HUES64 (cell line): ENCODE measurements around the gene CSGALNACT2.

Experiments
- H3K27ac ChIP-seq: 2 replicates; pipeline ENCODE4 v1.7.0; 2013; ENCODE audit warnings: low read depth, low read length, inconsistent platforms
- H3K27me3 ChIP-seq: 2 replicates; pipeline ENCODE4 v1.6.1; 2013; ENCODE audit warnings: mild to moderate bottlenecking, low read length; ENCODE audit not compliant: insufficient read depth
- H3K36me3 ChIP-seq: 2 replicates; pipeline ENCODE4 v1.6.1; 2013; ENCODE audit warnings: mild to moderate bottlenecking, low read length; ENCODE audit not compliant: insufficient read depth
- H3K4me1 ChIP-seq: 2 replicates; pipeline ENCODE4 v1.6.1; 2013; ENCODE audit warnings: mild to moderate bottlenecking, low read length, moderate library complexity; ENCODE audit not compliant: insufficient read depth
- H3K4me3 ChIP-seq: 2 replicates; pipeline ENCODE4 v1.5.1; 2013; ENCODE audit warnings: mild to moderate bottlenecking, low read length, moderate library complexity
- H3K9ac ChIP-seq: 2 replicates; pipeline ENCODE4 v1.6.1; 2013; ENCODE audit warnings: mild to moderate bottlenecking, low read depth, low read length
- H3K9me3 ChIP-seq: 2 replicates; pipeline ENCODE4 v1.6.1; 2013; ENCODE audit warnings: low read depth, low read length; ENCODE audit not compliant: insufficient read depth
- WGBS: fragments of 150-250, 120-280 bp; methylation state at CpG from one replicate; pipeline ENCODE4 v1.1.7; 2013; ENCODE audit warnings: missing lambda C conversion rate; 5-methylcytosine and 5-hydroxymethylcytosine counted together

Gene CSGALNACT2

DNA sequence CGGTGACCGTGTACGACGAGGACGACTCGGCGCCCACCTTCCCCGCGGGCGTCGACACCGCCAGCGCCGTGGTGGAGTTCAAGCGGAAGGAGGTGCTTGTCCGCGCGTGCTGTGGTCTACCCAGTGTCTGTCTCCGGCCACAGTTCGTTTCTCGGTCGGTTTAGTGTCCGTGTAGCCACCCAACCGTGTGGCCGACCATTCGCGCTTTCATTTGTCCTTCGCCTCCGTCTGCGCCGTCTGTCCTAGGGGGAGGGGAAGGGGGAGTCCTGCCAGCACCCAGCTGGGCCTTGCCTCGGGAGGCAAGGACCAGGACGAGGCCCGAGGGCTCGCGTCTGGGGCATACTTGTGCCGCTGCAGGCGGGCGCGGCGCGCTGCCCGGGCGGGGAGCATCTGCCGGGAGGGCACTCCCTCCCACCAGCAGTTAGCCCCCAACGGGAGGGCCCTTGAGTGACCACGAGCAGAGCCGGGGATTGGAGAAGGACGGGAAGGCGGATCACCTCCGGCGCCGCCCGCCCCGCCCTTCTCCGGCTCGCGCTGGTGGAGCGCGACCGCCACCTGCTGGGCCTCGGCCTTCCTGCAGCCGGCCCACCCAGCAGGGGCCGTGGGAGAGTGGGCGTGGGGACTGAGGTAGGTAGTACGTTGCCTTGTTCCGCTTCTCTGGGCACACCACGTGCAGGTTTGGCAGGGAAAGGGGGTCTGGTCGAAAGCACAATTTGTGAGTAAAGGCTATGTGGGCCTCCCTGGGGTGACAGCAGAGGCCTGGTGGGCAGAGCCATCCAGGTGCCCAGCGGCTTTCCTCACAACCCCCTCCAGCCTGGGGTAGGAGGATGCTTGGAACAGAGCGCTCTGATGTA is 32.9 kb upstream of the CSGALNACT2 start:
- Histone ChIP-seq H3K27ac (no peak overlapping the region), H3K4me3 (peak overlapping the region; percentile 54), H3K9me3 (no peaks in the 10 kb centered on the region), H3K27me3 (peaks cover 21% of the 10 kb centered on the region), H3K36me3 (no peaks in the 10 kb centered on the region), H3K9ac (peak overlapping the region; percentile 41), H3K4me1 (no peaks in the 10 kb centered on the region)
- 4% methylated on average over 71 of the region's 71 CpGs for WGBS

DNA sequence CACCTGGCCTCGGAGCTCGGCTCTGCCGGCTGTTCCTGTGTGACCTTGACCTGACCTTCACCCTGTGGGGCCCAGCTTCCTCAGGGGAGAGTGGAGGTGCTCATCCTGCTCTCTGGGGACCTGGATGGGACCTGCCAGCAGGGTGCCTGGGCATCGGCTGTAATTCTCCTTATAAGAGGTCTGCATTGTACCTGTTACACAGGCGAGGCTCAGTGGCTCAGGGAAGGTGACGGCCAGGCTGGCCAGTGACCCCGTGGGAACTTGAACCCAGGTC is 32.4 kb upstream of the CSGALNACT2 start:
- no peaks in the 10 kb centered on the region for H3K4me1 ChIP-seq
- WGBS: 72% methylated on average over 7 of the region's 7 CpGs
- H3K36me3 ChIP-seq: no peaks in the 10 kb centered on the region
- no peaks in the 10 kb centered on the region for H3K9me3 ChIP-seq
- peaks cover 21% of the 10 kb centered on the region for H3K27me3 ChIP-seq
- no peak overlapping the region for H3K9ac ChIP-seq
- no peak overlapping the region for H3K27ac ChIP-seq
- no peak overlapping the region for H3K4me3 ChIP-seq

DNA sequence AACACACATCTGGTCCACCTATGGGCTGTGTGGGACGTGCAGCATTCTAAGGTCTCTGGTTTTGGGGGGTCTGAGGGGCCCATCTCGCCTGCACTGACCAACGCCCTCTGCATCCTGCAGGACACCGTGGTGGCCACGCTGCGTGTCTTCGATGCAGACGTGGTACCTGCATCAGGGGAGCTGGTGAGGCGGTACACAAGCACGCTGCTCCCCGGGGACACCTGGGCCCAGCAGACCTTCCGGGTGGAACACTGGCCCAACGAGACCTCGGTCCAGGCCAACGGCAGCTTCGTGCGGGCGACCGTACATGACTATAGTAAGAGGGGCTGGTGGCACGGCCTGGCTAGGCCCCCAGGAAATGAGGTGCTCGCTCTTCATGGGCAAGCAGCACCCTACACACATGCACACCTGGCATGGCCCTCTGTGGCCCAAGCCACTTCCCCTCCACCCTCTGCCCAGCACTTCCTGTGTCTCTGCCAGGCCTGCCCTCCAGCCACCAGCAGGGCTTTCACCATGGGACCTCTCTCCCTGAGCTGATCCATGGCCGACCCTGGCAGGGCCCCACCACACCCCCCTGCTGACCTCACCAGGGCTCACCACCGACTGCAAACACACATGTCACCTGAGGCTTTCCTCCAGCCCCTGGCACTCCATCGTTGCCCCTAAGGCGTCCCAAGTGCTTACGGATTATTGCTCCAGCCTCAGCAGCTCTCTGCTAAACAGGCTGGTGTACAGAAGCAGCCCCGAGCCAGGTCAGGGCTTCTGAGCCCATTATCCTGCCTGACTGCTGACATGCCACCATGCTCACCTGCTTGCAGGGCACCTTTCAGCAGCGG is 31.8 kb upstream of the CSGALNACT2 start:
- 94% methylated on average over 28 of the region's 28 CpGs for WGBS
- Histone ChIP-seq H3K9ac (no peak overlapping the region), H3K36me3 (no peaks in the 10 kb centered on the region), H3K4me3 (no peak overlapping the region), H3K4me1 (no peaks in the 10 kb centered on the region), H3K27me3 (peaks cover 21% of the 10 kb centered on the region), H3K27ac (no peak overlapping the region), H3K9me3 (no peaks in the 10 kb centered on the region)

- 95% methylated on average over 12 of the region's 12 CpGs for WGBS
- Histone ChIP-seq H3K27me3 (peaks cover 14% of the 10 kb centered on the region), H3K4me1 (no peaks in the 10 kb centered on the region), H3K9ac (no peak overlapping the region), H3K27ac (no peak overlapping the region), H3K4me3 (no peak overlapping the region), H3K9me3 (no peaks in the 10 kb centered on the region), H3K36me3 (no peaks in the 10 kb centered on the region)
These were observed 29.3 kb upstream of the CSGALNACT2 start for GRCh38 chr10:43108951-43109350.

DNA sequence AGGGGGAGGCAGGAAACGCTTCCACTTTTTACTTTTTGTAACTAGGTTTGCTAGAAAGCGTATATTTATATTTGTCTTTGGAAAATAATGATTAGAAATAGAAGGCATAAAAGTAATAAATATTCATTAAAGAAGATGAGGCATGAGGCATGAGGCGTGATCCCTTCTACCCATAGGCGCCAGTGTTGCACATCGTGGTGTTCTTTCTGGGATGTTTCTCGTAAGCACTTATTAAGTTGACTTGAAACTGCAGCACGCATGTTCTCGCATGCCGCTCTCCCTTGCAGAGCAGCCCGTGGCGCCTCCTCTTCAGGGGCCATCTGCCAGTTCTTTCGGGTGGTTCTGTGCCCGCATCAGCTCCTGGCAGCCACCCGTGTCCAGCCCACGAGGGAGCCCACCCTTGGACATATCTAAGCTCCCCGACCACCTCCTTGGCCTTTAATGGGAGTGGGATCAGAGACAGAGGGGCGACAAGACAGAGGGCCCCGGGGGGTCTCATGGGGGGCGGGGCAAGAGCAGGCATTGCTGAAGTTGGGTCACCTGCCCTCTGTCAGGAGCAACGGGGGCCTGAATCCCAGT is 28.5 kb upstream of the CSGALNACT2 start:
- Histone ChIP-seq H3K36me3 (no peaks in the 10 kb centered on the region), H3K4me3 (no peak overlapping the region), H3K4me1 (no peaks in the 10 kb centered on the region), H3K9me3 (no peaks in the 10 kb centered on the region), H3K27me3 (peaks cover 6% of the 10 kb centered on the region), H3K27ac (no peak overlapping the region), H3K9ac (no peak overlapping the region; the same call in 1 of the 2 replicates)
- WGBS: 88% methylated on average over 20 of the region's 20 CpGs

- H3K27me3 ChIP-seq: no peaks in the 10 kb centered on the region
- no peaks in the 10 kb centered on the region for H3K4me1 ChIP-seq
- WGBS: 85% methylated on average over 7 of the region's 7 CpGs
- no peaks in the 10 kb centered on the region for H3K9me3 ChIP-seq
- no peak overlapping the region for H3K27ac ChIP-seq
- H3K9ac ChIP-seq: no peak overlapping the region
- no peak overlapping the region for H3K4me3 ChIP-seq
- H3K36me3 ChIP-seq: no peaks in the 10 kb centered on the region
These were observed 27.7 kb upstream of the CSGALNACT2 start for GRCh38 chr10:43110338-43111071.

DNA sequence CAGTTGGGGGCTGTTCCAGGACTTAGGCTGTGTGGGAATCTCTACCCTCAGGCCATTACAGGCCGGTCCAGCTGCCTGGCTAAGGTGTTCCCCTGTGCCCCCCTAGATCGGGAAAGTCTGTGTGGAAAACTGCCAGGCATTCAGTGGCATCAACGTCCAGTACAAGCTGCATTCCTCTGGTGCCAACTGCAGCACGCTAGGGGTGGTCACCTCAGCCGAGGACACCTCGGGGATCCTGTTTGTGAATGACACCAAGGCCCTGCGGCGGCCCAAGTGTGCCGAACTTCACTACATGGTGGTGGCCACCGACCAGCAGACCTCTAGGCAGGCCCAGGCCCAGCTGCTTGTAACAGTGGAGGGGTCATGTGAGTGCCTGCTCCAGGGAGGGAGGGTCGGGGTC is 27.1 kb upstream of the CSGALNACT2 start:
- Histone ChIP-seq H3K36me3 (no peaks in the 10 kb centered on the region), H3K9me3 (no peaks in the 10 kb centered on the region), H3K27ac (no peak overlapping the region), H3K27me3 (no peaks in the 10 kb centered on the region), H3K4me3 (no peak overlapping the region), H3K9ac (no peak overlapping the region), H3K4me1 (no peaks in the 10 kb centered on the region)
- 93% methylated on average over 11 of the region's 11 CpGs for WGBS

- H3K9ac ChIP-seq: no peak overlapping the region
- 93% methylated on average over 17 of the region's 17 CpGs for WGBS
- H3K4me1 ChIP-seq: no peaks in the 10 kb centered on the region
- H3K4me3 ChIP-seq: no peak overlapping the region
- H3K36me3 ChIP-seq: no peaks in the 10 kb centered on the region
- H3K27me3 ChIP-seq: no peaks in the 10 kb centered on the region
- no peak overlapping the region for H3K27ac ChIP-seq
- H3K9me3 ChIP-seq: no peaks in the 10 kb centered on the region
These were observed 26.2 kb upstream of the CSGALNACT2 start for GRCh38 chr10:43111921-43112607.

GRCh38 chr10:43112608-43112961 is 25.7 kb upstream of the CSGALNACT2 start:
- H3K27me3 ChIP-seq: no peaks in the 10 kb centered on the region
- 93% methylated on average over 7 of the region's 7 CpGs for WGBS
- H3K9ac ChIP-seq: no peak overlapping the region
- no peaks in the 10 kb centered on the region for H3K36me3 ChIP-seq
- no peak overlapping the region for H3K27ac ChIP-seq
- H3K4me1 ChIP-seq: no peaks in the 10 kb centered on the region
- no peak overlapping the region for H3K4me3 ChIP-seq
- H3K9me3 ChIP-seq: no peaks in the 10 kb centered on the region

GRCh38 chr10:43113201-43114087 is 24.8 kb upstream of the CSGALNACT2 start:
- no peak overlapping the region for H3K4me3 ChIP-seq
- no peak overlapping the region for H3K27ac ChIP-seq
- no peaks in the 10 kb centered on the region for H3K36me3 ChIP-seq
- no peaks in the 10 kb centered on the region for H3K9me3 ChIP-seq
- WGBS: 88% methylated on average over 16 of the region's 16 CpGs
- no peak overlapping the region for H3K9ac ChIP-seq
- H3K4me1 ChIP-seq: no peaks in the 10 kb centered on the region
- no peaks in the 10 kb centered on the region for H3K27me3 ChIP-seq
